Fibroblast of skin of left quadriceps (primary cell): Measurements from ENCODE around the gene CREBRF.
"Not testable (repeated sequence)": the region's sequence is repeated elsewhere in the genome, so short reads cannot be mapped to it uniquely, and the experiment has no call there.

Experiments
- DNase-seq, 2 experiments: peaks; one replicate each; pipeline ENCODE4 v3.0.0-alpha.2; 2013; ENCODE audit warnings: low read depth in 2 of 2

CREBRF gene

GRCh38 chr5:173055983-173056782, at the start of gene CREBRF:
Gene CREBRF (plus strand): TSS chr5:173056352. CDS start chr5:173080776, 24,424 bp downstream.
- DNase-seq = peak; percentile 92 to 93

GRCh38 chr5:173010021-173010420, 46.1 kb upstream of the CREBRF start:
- peak; percentile 20 to 28 for DNase-seq

GRCh38 chr5:173010547-173011464, 45.3 kb upstream of the CREBRF start:
- DNase-seq = no peak

GRCh38 chr5:173011566-173011965, 44.6 kb upstream of the CREBRF start:
- DNase-seq = no peak

GRCh38 chr5:173012882-173013281, 43.3 kb upstream of the CREBRF start:
- DNase-seq = no peak

GRCh38 chr5:173014671-173015070, 41.5 kb upstream of the CREBRF start:
- no peak for DNase-seq

GRCh38 chr5:173015192-173015591, 41.0 kb upstream of the CREBRF start:
- no peak for DNase-seq

- DNase-seq = no peak
Measured at GRCh38 chr5:173015598-173016455, 40.3 kb upstream of the CREBRF start.

GRCh38 chr5:173016598-173017046, 39.5 kb upstream of the CREBRF start:
- DNase-seq = peak; percentile 11 to 12

GRCh38 chr5:173017087-173017486, 39.1 kb upstream of the CREBRF start:
- DNase-seq = not testable (repeated sequence)

- DNase-seq = no peak
Measured at GRCh38 chr5:173018358-173018757, 37.8 kb upstream of the CREBRF start.

GRCh38 chr5:173020154-173020581, 36.0 kb upstream of the CREBRF start:
- DNase-seq = no peak

- no peak for DNase-seq
Measured at GRCh38 chr5:173020643-173021042, 35.5 kb upstream of the CREBRF start.

GRCh38 chr5:173025651-173026050, 30.5 kb upstream of the CREBRF start:
- DNase-seq = no peak

GRCh38 chr5:173027905-173028304, 28.2 kb upstream of the CREBRF start:
- no peak for DNase-seq

- no peak for DNase-seq
Measured at GRCh38 chr5:173028811-173029327, 27.3 kb upstream of the CREBRF start.

GRCh38 chr5:173029499-173029921, 26.6 kb upstream of the CREBRF start:
- DNase-seq = no peak

- DNase-seq = not testable (repeated sequence)
Measured at GRCh38 chr5:173032096-173032495, 24.1 kb upstream of the CREBRF start.

- DNase-seq = no peak
Measured at GRCh38 chr5:173032730-173033129, 23.4 kb upstream of the CREBRF start.

- no peak for DNase-seq
Measured at GRCh38 chr5:173033923-173034322, 22.2 kb upstream of the CREBRF start.
